Measurements from ENCODE around the gene NCR3LG1.

DNA sequence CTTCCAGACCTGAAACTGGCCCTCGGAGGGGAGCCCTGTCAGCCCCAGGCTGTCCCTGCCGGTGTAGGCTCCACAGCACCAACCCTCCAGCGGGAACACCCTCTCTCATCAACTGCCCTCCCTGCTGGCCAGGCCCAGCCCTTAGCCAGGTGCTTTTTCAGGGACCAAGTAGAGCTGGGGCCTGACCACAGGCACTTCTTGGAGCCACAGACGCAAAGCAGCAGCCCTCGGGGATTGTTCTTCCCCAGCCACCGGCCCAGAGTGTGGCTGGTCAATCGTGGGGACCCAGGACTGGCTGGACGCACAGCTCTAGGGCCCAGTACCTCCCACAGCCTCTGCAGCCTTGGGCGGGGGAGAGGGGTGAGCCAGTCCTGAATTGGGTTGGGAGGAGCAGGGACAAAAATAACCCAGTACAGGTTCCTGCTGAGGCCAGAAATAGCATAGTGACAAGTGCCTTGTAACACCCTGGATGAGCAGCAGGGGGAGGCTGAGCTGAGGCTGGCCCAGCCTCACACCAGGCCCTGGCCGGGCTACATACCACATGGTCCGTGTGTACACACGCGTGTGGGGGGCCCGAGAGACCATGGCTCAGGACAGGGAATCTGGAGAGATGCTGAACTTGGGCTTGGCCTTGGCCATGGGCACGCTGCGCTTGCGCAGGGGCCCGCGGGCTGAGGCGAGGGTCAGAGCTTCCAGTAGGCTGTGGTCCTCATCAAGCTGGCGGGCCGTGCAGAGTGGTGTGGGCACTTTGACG lies 34.9 kb downstream of the NCR3LG1 start:
- TF ChIP-seq, protein P1, sequence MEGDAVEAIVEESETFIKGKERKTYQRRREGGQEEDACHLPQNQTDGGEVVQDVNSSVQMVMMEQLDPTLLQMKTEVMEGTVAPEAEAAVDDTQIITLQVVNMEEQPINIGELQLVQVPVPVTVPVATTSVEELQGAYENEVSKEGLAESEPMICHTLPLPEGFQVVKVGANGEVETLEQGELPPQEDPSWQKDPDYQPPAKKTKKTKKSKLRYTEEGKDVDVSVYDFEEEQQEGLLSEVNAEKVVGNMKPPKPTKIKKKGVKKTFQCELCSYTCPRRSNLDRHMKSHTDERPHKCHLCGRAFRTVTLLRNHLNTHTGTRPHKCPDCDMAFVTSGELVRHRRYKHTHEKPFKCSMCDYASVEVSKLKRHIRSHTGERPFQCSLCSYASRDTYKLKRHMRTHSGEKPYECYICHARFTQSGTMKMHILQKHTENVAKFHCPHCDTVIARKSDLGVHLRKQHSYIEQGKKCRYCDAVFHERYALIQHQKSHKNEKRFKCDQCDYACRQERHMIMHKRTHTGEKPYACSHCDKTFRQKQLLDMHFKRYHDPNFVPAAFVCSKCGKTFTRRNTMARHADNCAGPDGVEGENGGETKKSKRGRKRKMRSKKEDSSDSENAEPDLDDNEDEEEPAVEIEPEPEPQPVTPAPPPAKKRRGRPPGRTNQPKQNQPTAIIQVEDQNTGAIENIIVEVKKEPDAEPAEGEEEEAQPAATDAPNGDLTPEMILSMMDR (IDR thresholded peaks at IDR 0.05; ENCODE audit: low read depth, low read length, poor library complexity, severe bottlenecking) = peak; percentile 77
- no peak for TF ChIP-seq EZH2phosphoT487 (IDR thresholded peaks at IDR 0.05; ENCODE audit: borderline replicate concordance, low read length)
